Fibroblast of skin of left quadriceps (primary cell): ENCODE data around the gene HIRIP3.
A peak's percentile ranks its signal among the peaks of the same experiment; 100 is the strongest.

ENCODE experiments used
- DNase-seq, 2 experiments: peaks; one replicate each; pipeline ENCODE4 v3.0.0-alpha.2; 2013; ENCODE audit warnings: low read depth in 2 of 2

Gene HIRIP3

DNA sequence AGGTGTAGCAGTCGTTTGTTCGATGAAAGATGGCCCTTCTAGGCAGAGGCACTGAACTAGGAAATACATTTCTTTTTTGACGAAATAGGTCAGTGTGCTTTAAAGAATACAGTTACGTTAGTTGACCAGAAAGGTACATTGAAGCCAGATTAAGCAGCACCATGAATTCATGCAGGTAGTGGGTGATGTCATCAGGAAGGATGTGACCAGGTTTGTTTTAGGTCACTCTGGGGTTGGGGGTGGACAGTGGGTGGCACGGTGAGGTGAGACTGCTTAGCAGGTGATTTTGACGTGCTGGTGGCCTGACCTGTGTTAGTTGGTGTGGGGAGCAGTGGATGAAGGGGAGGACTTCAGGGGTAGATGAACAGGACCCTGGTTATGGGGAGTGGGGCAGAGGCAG, 4.2 kb upstream of the HIRIP3 start:
- DNase-seq, result no peak

DNA sequence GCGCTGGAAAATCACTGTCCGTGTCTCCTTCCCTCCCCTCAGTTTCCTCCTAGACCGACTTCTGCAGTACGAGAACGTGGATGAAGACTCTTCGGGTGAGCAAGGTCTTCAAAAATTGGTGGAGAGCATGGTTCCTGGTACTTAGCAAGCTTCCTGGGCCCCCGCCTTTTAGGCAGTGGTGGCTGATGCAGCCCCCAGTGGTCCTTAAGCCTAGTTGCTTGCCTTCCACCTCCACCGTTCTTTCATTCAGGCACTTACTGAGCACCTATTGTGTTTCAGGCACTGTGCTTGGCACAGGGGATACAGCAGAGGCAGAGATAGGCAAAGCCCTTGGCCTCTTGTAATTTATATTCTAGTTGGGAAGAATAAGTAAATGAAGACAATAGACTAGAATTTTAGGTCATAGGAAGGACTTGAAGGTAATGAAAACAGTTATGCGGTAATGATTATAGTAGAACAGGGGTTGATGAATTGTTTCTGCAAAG, 1.4 kb upstream of the HIRIP3 start:
- DNase-seq, result no peak

DNA sequence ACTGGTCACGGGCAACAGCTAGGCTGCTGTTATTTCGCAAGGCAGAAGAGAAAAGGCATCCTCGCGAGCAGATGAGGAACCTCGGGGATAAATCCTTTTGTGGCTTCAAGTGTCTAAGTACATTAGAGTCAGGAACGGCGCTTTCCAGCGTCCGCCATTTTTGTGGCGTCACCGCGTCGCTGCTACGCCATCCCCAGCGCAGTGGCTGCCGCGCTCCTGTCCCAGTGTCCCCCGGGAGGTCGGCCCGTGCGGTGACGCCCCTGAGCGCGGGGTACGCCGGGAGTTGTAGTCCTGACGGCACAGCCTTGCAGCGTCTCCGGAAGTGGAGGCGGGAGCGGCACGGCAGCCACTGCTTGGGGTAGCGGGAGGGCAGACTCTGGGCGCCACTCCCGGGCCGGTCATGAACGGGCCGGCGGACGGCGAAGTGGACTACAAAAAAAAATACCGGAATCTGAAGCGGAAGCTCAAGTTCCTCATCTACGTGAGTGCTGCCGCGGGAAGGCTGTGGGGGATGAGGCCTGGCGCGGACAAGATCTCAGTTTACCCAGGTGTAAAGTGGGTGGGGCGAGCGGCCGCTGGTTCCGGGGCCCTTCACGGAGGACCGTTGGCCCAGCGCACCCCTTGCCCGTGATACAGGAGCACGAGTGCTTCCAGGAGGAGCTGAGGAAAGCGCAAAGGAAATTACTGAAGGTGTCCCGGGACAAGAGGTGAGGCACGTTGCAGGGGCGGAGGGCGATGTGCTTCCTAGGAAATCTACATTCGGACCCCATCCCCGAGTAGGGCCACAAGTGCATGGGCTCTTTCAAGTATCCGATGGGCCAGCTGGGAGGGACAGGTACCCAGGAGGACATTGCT, 721 bp upstream of the HIRIP3 start, which contains the start of gene INO80E:
Gene INO80E, plus strand, starts transcription at position 331 of the 855 bp plus-strand sequence. Its CDS starts 70 bp downstream, at position 401.
- peak; percentile 85 to 89 for DNase-seq

DNA sequence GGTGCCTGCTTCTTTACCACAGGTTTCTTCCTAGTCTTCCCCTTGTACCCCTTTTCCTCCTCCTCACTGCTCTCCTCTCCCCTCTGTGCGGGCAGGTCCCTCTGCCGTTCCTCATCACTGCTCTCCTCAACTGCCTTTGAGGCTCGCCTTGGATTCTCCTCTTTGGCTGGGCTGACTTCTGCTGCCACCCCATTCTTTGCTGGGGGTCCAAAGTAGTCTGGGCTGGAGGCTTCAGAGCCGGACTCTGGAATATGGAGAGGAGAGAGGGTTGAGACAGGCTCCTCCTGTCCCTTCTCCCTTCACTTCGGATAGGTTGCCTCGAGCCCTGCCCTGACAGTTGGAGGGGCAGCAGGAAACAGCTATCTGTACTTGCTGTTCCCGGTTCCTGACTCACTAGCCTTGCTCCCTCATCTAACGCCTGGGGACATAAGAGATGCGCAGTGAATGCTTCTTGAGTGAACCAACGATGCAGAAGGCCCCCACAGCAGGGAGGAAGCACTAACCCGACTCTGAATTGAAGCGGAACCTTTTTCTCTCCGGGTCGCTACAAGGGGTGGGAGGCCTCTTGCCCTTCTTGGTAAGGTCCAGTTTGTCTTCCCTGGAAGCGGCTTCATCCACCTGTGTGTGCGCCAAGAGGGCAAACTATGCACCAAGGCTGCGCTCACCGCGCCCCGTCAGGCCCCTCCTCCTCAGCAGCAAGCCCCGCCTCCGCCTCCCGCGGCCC, 655 bp downstream of the HIRIP3 start:
- DNase-seq, result no peak

DNA sequence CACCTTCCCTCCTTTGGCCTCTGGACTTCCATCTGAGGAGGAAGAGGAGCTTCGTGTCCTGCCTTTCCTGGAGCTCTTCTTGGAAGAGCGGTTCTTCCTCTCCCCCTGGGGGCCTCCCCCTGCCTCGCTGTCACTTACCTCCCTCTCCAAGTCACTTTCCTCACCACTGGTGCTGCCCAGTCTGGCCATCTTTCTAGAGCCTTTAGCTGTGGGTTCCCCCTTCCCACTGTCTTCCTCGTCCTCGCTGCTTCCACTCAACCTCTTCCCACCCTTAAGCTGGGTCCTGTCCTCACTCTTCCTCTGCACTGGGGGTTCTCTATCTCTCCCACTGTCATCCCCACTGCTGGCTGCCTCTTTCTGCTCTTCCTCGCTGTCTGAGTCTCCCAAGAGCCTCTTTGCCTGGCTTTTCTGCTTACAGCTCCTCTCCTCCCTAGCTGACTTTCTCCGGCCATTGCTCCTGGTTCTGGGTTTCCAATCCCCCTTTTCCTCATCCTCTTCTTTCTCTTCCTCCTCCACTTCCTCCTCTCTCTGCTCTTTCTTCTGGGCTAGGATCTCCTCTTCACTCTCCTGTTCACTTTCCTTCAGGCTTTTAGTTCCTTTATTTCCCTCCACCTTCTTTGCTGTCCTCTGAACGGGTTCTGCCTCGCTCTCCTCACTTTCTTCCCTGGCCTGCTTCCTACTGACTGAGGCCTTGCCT, 1.4 kb downstream of the HIRIP3 start:
- DNase-seq, result no peak

DNA sequence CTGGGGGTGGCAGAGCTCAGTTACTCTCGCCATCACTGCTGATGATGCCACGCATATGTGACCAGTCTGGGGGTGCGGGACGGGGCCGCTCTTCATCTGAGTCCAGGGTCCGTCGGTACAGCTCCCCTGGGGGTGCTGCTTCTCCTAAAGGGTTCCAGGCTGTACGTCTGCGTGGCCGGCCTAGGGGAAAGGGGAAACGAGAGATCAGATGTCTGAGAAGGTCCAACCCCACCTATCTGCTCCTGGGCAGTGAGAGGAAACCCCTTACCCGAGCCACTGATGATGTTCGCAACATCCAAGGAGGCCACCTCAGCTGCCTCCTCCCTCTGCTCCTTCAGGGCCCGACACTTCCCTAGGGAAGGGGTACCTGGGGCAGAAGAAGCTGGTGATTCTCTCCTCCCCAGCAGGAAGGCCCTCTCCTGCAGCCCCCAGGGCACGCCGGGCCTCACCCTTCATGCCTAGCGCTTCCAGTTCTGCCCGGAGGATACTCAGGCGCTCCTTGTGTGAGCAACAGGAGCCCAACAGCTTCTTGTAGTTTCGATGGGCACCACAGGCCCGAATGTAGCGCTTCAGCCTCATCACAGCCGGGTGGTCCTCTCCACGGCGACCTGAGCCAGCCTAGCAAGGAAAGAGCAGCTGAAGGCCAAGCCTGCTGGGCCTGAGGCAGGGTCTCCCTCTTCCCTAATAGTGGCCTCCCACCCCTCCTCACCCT, 2.1 kb downstream of the HIRIP3 start:
- DNase-seq, result no peak

DNA sequence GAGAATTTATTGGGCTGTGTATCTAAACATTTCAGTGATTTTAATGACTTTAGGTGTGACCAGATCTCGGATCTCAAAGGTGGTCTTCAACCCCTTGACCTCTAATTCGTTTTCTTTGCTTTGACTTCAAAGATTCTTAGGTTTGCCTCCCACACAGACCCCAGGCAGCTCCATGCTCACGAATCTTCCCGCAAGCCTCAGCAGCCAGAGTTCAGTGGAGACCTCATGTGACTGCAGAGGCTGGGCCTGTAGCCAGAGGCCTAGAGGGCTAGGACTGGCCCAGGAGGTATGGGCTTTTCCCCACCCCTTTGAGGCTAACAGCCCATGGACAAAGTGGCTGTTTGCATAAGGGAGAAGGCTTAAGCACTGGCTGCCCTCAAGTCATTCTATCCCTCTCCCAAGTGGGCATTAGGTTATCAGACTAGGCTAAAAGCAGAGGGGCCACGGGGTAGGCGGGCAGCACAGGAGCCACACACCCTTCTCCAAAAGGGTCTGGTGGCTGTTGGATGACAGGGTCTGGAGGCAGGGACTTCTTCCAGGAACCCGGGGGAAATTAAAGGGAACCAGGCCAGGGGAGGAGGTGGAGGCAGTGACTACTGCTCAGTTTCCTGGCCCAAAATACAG, 3.0 kb downstream of the HIRIP3 start:
- no peak for DNase-seq

DNA sequence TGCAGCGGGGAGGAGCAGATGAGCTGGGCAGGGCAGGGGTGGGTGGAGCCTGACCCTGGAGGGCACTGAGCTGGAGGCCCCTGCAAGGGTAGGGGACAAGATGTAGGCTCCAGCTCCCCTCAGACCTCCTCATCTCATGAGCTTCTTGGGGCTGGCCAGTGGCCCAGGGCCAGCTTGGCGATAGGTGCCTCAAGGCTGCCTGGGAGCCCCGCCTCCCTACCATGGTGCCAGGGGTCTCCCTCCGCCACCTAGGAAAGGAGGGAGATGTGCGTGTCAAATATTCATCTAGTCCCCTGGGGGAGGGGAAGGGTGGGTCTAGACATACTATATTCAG, 3.9 kb downstream of the HIRIP3 start:
- no peak for DNase-seq

DNA sequence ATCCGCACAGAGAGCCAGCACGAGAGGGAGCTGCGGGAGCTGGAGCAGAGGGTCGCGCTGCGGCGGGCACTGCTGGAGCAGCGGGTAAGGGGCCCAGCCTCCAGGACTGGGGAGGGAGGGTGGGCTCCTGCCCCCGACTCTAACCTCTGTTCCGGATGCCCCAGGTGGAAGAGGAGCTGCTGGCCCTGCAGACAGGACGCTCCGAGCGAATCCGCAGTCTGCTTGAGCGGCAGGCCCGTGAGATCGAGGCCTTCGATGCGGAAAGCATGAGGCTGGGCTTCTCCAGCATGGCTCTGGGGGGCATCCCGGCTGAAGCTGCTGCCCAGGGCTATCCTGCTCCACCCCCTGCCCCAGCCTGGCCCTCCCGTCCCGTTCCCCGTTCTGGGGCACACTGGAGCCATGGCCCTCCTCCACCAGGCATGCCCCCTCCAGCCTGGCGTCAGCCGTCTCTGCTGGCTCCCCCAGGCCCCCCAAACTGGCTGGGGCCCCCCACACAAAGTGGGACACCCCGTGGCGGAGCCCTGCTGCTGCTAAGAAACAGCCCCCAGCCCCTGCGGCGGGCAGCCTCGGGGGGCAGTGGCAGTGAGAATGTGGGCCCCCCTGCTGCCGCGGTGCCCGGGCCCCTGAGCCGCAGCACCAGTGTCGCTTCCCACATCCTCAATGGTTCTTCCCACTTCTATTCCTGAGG, 4.4 kb downstream of the HIRIP3 start:
- DNase-seq, result no peak

DNA sequence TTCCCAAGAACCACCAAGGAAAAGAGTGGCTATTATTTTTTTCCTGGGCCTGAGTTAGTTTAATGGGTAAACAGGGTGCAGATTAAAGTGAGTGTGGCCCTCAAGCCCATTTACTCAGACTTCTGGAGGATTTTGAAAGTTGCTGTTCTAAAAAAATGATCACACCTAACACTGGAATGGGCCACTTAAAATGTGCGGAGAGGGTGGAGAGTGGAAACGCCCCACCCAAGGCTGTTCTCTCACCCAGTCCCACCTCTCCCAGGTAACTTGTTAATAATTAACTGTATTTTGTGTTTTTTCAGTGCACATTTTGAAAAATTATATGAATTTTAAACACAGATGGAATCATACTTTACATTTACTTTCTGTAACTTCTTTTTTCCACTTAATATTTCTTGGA, 5.4 kb downstream of the HIRIP3 start:
- no peak for DNase-seq

DNA sequence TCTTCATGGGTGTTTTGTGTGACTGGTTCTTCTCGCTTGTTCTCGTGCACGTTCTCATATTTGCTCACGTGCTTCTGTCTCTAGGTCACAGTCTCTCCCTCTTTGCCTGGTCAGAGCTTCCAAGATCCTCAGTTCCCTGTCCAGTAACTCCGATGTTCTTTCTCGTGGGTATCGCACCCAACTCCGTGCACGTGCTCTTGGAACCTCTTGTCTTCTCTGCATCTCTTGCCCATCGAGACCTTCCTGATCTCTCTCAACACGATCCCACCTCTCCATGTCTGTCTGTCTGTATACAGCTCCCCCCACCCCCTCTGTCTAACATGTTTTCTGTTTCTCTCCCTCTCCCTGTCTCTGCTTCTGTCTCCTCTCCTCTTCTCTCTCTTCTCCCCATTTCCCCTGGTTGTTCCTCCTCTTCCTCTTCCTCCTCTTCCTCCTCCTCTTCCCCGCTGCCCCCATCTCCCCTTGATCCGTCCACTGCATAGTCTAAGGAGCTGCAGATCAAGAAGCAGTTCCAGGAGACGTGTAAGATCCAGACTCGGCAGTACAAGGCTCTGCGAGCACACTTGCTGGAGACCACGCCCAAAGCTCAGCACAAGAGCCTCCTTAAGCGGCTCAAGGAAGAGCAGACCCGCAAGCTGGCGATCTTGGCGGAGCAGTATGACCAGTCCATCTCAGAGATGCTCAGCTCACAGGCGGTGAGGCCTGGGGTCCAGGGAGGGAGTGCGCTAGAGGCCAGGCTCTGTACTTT, 6.1 kb downstream of the HIRIP3 start:
- no peak for DNase-seq

DNA sequence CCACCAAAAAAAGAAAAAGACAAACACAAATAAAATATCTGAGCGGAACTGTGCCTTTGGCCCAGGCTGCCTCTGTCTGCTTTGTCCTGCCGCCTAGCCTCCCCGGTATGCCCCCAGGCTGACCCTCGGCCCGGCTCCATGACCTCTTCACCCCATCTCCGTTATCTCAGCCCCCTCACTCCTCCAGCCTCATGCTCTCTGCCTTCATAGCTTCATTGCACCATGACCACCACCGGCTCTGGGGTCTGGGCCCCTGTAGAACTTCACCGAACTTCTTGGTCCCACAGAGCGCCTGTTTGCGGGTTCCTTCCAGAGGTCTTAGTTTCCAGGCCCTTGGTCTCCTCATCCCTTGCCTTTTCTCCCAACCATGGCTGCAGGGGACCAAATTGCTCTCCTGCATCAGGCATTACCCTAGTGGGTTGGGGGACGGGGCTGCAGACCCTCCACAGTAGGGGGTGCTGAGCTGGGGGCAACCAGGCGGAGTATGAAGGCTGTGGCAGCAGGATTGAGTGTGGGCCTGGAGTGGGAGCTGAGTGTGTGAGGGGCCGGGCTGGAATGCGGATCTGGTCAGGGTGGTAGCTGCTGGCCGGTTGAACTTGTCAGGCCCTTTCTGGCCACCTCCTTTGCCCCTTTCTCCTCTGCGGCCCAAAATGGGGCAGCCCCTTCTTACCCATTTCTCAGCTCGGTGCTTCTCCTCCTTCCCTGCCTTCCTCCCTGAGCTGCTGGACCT, 6.9 kb downstream of the HIRIP3 start:
- DNase-seq, result no peak

DNA sequence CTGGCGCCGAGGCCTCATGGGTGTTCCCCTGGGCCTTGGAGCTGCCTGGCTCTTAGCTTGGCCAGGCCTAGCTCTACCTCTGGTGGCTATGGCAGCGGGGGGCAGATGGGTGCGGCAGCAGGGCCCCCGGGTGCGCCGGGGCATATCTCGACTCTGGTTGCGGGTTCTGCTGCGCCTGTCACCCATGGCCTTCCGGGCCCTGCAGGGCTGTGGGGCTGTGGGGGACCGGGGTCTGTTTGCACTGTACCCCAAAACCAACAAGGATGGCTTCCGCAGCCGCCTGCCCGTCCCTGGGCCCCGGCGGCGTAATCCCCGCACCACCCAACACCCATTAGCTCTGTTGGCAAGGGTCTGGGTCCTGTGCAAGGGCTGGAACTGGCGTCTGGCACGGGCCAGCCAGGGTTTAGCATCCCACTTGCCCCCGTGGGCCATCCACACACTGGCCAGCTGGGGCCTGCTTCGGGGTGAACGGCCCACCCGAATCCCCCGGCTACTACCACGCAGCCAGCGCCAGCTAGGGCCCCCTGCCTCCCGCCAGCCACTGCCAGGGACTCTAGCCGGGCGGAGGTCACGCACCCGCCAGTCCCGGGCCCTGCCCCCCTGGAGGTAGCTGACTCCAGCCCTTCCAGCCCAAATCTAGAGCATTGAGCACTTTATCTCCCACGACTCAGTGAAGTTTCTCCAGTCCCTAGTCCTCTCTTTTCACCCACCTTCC, 7.9 kb downstream of the HIRIP3 start:
- no peak for DNase-seq

DNA sequence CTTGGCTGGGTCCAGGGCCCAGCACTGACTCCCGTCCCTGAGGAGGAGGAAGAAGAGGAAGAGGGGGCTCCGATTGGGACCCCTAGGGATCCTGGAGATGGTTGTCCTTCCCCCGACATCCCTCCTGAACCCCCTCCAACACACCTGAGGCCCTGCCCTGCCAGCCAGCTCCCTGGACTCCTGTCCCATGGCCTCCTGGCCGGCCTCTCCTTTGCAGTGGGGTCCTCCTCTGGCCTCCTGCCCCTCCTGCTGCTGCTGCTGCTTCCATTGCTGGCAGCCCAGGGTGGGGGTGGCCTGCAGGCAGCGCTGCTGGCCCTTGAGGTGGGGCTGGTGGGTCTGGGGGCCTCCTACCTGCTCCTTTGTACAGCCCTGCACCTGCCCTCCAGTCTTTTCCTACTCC, 8.5 kb downstream of the HIRIP3 start:
- DNase-seq, result no peak

DNA sequence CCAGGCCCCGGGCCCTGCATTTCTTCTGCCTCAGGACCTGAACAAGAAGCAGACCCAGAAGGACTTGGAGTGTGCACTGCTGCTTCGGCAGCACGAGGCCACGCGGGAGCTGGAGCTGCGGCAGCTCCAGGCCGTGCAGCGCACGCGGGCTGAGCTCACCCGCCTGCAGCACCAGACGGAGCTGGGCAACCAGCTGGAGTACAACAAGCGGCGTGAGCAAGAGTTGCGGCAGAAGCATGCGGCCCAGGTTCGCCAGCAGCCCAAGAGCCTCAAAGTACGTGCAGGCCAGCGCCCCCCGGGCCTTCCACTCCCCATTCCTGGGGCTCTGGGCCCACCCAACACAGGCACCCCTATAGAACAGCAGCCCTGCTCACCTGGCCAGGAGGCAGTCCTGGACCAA, 9.2 kb downstream of the HIRIP3 start:
- DNase-seq, result no peak

DNA sequence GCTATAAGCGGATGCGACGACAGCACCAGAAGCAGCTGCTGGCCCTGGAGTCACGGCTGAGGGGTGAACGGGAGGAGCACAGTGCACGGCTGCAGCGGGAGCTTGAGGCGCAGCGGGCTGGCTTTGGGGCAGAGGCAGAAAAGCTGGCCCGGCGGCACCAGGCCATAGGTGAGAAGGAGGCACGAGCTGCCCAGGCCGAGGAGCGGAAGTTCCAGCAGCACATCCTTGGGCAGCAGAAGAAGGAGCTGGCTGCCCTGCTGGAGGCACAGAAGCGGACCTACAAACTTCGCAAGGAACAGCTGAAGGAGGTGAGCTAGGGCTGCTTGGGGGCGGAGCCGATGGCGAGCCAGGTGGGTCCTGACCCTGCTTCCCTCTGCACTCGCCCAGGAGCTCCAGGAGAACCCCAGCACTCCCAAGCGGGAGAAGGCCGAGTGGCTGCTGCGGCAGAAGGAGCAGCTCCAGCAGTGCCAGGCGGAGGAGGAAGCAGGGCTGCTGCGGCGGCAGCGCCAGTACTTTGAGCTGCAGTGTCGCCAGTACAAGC, 10.1 kb downstream of the HIRIP3 start:
- DNase-seq, result no peak

DNA sequence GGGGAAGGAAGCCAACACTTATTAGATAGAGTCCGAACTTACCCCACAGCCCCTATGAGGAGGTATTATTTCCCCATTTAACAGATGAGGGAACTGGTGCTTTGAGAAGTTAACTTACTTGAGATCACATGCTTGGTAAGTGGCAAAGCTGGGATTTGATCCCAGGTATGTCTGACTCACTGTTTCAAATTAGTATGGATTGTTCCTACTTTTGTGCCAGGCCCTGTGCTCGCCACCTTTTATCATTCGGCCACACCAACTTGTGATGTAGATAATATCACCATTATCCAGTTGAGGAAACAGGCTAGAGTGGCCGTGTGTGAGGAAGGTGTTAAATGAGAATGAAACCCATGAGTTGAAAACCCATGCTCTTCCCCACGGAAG, 10.7 kb downstream of the HIRIP3 start:
- no peak for DNase-seq

DNA sequence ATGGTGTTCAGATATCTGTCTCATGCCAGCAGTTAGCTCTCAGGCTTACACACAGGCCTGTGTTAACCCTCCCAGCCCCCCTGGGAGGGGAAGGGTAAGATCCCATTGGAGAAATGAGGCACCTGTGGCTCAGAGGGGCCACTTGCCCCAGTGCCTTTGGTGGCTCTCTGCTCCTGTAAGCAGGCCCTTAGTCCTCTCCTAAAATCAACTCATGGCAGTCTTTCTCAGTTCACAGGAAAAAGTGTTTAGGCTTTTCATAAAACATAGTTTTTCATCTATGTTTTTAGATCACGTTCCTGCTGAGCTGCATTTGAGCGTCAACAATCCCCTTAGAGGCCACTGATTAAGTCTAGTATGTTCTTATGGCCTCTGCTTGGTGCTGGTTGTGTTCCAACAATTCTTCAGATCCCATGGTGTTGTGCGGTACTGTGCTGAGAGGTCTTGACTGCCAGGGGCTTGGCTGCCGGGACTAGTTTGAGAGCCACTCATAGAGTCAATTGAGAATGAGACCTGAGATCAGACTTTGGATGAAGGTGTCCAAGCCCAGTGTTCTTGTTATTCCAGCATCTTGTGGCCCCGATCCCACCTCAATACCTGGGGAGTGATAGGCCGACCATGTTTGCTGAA, 11.2 kb downstream of the HIRIP3 start:
- no peak for DNase-seq
